IPS-18c (cell line): ENCODE results near the gene WFIKKN1.

Source experiments
- H3K4me3 ChIP-seq: 2 replicates; pipeline ENCODE4 v1.7.0; 2013; ENCODE audit warnings: low read depth, mild to moderate bottlenecking, low read length, moderate library complexity; ENCODE audit not compliant: insufficient read depth
- H3K9me3 ChIP-seq: one replicate; pipeline ENCODE4 v1.6.1; 2013; ENCODE audit warnings: mild to moderate bottlenecking, low read length, moderate library complexity; ENCODE audit not compliant: control insufficient read depth, insufficient read depth

The WFIKKN1 gene

DNA sequence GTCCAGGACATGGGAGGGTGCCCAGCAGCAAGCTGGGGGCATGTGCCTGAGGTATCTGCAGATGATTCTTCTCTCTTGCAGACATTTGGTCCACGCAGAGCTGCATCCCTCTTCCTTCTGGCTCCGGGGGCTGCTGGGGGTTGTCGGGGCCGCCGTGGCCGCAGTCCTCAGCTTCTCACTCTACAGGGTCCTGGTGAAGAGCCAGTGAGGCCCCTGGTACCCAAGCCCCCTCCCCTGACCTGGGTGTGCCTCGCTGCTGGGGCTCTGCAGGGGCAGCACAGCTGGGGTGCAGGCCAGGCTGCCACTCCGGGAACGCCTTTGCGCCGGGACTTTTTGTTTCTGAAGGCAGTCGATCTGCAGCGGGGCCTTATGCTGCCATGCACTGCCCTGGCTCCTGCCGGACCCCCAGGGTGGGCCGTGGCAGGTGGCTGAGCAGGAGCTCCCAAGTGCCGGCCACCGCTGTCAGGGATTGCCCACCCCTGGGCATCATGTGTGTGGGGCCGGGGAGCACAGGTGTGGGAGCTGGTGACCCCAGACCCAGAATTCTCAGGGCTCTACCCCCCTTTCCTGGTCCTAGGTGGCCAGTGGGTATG is 42.7 kb downstream of the WFIKKN1 start:
- H3K4me3 ChIP-seq, result no peak overlapping the region
- no peaks in the 10 kb centered on the region for H3K9me3 ChIP-seq

DNA sequence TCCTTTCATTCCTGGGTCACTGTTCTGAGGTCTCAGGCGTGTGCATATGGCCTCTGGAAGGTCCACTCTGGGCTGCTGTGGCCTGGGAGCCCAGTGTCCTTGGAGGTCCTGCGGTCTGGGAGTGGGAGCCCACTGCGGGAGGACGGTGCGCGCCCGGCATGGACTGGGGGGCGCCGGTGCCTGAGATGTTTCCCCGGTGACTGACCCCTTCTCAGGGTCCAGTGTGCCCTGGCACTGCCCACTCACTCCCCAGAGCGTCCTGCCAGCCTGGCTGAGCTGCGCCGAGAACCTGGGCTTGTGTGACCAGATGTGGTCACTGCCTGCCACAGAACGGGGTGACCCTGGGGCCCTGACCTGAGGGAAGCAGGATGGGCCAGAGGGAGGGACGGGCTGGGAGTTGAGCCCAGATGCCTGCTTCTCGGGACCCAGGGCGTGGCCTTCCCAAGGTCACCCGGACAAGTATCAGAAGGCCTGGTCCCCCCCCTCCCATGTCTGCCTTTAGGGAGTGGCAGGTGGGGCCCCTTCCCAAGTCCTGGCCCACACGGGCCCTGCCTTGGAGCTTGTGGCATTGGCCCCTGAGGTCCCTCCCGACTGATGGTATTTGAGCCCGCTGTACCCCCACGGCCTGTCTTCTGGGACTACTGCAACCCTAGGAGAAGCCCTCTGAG is 43.6 kb downstream of the WFIKKN1 start:
- no peaks in the 10 kb centered on the region for H3K9me3 ChIP-seq
- H3K4me3 ChIP-seq, result peak overlapping the region; percentile 0; the same call in 1 of the 2 replicates

DNA sequence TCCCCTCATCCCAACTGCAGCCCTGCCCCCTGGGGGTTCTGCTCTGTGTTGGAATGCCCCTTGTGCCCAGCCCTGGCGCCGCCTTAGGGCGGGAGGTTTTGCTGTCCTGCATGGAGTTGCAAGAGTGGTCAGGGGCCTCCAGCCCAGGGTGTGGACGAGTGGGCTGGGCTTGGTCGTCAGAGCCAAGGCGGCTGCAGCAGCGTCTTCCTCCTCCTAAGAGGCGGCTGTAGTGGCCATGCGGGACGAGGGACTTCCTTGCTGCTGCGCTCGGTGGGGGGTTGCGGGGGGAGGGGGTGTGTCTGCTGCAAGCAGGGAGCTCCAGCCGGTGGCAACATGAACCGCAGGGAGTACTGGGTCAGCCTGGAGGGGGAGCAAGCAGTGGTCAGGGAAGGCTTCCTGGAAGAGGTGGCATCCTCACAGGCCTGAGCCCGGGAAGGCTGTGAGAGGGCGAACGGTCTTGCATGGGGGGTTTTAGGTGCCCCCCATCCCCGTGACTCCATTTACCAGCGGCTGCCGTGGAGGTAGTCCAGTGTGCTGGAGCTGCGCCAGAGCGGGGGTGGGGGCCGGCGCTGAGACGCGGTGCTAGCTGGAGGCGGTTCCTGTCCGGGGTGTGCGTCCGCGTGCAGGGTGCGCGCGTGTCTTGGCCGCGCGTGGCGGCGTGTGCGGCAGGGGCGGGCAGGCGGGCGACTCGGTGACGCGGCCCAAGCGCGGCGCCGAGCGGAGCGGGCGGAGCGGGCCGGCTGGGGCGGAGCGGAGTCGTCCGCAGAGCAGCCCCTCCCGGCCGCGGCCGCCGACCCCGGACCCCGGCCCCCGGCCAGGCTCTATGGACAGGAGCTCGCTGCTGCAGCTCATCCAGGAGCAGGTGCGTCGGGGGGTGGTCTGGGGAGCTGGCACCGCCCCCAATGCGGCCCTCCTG is 44.4 kb downstream of the WFIKKN1 start, which contains the start of gene RHBDL1:
Gene RHBDL1 (plus strand): TSS at position 704 of the 916 bp plus-strand sequence. CDS start 120 bp downstream, at position 824.
- no peaks in the 10 kb centered on the region for H3K9me3 ChIP-seq
- H3K4me3 ChIP-seq, result peak within 1 kb of the TSS; percentile 47

DNA sequence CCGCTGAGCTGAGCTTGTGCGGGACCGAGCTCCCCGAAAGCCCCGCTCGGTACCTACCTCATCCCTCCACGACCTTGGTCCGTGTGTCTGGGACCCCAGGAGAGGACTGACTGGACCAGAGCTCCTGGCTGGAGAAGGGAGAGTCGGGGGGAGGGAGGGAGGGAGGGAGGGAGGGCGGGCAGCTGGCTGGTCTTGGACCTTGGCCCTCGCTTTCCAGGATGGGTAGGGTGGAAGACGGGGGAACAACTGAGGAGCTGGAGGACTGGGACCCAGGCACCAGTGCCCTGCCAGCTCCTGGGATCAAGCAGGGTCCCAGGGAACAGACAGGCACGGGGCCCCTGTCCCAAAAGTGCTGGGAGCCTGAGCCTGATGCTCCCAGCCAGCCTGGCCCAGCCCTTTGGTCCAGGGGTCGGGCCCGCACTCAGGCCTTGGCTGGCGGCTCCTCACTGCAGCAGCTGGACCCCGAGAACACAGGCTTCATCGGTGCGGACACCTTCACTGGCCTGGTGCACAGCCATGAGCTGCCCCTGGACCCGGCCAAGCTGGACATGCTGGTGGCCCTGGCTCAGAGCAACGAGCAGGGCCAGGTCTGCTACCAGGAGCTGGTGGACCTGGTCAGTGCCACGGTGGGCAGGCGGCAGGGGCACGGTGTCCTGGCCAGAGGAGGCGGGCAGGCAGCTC is 45.2 kb downstream of the WFIKKN1 start:
- H3K9me3 ChIP-seq, result no peaks in the 10 kb centered on the region

DNA sequence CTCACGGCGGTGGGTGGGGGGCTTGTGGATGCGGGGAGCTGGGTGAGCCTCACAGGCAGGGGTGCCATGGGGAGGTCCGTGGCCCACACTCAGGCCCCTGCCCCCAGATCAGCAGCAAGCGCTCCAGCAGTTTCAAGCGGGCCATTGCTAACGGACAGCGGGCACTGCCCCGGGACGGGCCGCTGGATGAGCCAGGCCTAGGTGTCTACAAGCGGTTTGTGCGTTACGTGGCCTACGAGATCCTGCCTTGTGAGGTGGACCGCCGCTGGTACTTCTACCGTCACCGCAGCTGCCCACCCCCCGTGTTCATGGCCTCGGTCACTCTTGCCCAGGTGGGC is 45.7 kb downstream of the WFIKKN1 start:
- Histone ChIP-seq H3K9me3 (no peaks in the 10 kb centered on the region), H3K4me3 (peak overlapping the region; percentile 15; the same call in 1 of the 2 replicates)

More for the DNA sequence above, 45.2 kb downstream of the WFIKKN1 start:
- H3K4me3 ChIP-seq, result peak overlapping the region; percentile 47

DNA sequence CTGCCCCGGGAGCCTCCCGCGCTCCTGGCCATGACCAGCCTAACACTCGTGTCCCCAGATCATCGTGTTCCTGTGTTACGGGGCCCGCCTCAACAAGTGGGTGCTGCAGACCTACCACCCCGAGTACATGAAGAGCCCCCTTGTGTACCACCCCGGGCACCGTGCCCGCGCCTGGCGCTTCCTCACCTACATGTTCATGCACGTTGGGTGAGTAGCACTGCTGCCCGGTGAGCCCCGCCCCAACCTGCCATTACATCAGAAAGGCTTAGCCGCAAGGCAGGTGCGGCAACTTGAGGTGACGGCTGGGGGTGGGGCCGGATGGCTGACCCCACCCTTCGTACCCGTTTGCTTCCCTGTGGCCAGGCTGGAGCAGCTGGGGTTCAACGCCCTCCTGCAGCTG is 46.1 kb downstream of the WFIKKN1 start:
- Histone ChIP-seq H3K4me3 (peak overlapping the region; percentile 15; the same call in 1 of the 2 replicates), H3K9me3 (no peaks in the 10 kb centered on the region)

DNA sequence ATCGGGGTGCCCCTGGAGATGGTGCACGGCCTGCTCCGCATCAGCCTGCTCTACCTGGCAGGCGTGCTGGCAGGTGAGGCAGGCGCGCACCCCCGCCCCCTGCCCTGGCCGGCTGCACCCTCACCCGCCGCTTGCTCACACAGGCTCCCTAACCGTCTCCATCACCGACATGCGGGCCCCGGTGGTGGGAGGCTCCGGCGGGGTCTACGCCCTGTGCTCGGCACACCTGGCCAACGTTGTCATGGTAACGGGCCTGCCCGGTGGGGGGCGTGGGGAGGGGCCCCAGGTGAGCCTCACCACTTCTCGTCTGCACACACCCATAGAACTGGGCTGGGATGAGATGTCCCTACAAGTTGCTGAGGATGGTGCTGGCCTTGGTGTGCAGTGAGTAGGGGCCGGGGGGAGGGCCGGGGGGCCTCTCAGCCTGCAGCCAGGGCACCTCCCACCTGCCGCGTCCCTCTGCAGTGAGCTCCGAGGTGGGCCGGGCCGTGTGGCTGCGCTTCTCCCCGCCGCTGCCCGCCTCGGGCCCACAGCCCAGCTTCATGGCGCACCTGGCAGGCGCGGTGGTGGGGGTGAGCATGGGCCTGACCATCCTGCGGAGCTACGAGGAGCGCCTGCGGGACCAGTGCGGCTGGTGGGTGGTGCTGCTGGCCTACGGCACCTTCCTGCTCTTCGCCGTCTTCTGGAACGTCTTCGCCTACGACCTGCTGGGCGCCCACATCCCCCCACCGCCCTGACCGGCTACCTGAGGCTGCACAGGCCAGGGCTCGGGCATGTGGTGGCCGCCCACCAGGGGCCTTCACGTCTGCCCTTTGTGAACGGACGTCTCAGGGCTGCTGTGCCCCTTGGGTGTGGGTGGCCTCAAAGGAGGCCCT is 46.8 kb downstream of the WFIKKN1 start:
- H3K4me3 ChIP-seq, result peak overlapping the region; percentile 15; the same call in 1 of the 2 replicates
- no peaks in the 10 kb centered on the region for H3K9me3 ChIP-seq

DNA sequence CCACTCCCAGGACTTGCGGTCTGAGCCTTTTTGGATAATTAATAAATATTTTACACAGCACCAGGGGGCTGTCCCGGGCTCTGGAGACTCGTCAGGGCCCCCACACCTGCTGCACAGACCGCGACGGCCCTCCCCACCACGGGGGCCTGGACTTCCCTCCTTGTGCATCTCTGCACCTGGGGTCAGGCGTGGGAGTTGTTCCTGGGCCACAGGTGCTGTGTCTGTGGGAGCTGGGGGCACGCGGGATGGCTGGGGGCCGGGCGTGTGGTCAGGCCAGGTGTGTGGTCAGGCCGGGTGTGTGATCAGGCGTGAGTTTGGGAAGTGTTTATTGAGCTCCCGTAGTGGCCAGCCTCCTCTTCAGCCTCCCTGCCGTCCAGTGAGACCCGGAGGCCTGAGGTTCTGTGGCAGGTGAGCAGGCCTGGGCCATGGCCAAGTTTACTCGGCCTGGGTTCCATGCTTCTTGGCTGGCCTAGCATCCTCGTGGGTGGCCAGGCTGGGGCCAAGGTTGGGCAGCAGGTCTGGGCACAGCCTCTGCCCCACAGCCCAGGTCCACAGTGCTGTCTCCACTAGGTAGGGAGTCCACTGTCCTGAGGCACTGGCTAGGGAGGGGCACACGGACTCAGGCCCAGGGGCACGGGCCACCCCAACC is 47.5 kb downstream of the WFIKKN1 start:
- H3K9me3 ChIP-seq, result no peaks in the 10 kb centered on the region
- no peak overlapping the region for H3K4me3 ChIP-seq

DNA sequence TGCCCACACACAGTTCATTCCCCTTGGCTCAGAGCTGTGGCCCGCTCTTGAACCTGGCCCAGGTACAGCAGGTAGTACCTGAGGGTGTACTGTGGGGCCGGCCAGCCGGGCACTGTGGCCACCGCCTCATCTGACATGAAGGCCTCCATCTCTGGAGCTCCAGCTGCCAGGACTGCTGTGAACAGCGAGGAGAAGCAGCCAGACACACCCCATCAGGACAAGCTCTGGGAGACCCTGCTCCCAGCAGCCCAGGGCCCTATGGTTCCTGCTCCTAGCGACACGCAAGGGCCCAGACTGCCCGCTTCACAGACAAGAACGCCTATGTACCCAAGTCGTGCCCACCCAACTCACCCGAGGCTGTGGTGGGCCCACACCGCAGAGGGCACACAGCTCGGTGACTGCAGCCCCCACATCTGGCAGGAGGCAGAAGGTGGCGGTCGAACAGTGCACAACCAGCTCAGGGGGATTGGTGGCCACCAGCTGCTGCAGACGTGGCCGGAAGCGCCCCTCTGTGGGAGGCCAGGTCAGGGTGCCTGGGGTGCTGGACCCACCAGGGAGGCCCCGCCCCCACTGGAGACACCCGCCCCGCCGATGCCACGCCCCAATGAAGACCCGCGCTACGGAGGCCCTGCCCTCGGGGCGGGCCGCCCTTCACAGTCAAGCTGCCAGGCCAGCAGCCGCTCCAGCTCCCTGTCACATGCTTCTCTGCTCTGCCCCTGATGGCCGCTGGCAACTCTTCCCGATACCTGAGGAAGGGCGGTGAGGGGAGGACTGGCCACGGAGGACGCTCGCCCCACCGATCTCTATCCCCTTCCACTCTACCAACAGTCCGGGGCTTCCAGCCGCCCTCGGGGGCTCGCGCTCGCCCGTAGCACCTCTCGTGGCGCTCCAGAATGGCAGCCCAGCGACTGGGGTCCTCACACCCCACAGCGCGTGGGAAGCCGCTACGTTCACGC is 48.4 kb downstream of the WFIKKN1 start:
- H3K4me3 ChIP-seq, result peak overlapping the region; percentile 40
- no peaks in the 10 kb centered on the region for H3K9me3 ChIP-seq

DNA sequence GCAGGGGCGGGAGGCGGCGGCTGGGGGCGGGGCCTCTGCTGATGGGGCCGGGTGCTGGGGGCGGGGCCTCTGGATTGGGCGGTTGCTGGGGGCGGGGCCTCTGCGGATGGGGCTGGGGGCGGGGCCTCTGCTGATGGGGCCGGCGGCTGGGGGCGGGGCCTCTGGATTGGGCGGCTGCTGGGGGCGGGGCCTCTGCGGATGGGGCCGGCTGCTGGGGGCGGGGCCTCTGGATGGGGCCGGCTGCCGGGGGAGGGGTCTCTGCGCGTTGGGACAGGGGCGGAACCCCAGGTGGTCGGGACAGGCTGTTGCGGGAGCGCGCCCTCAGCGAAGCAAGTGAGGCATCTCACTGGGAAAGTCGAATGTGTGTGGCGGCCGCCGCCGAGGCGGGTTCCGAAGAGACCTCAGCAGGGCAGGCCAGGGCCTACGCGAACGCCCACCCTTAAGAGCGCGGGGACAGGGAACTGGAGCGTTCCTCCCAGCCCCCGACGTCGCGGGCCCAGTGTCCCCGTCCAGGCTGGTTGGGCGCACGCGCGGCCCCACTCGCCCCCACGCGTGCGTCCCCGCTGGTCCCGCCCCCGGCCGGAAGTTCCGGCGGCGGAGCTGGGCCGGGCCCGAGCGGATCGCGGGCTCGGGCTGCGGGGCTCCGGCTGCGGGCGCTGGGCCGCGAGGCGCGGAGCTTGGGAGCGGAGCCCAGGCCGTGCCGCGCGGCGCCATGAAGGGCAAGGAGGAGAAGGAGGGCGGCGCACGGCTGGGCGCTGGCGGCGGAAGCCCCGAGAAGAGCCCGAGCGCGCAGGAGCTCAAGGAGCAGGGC is 49.2 kb downstream of the WFIKKN1 start, which contains the start of gene STUB1:
Gene STUB1 (plus strand): TSS at position 597 of the 811 bp plus-strand sequence. CDS start 116 bp downstream, at position 713.
- Histone ChIP-seq H3K4me3 (peak within 1 kb of the TSS; percentile 80), H3K9me3 (no peaks in the 10 kb centered on the region)

DNA sequence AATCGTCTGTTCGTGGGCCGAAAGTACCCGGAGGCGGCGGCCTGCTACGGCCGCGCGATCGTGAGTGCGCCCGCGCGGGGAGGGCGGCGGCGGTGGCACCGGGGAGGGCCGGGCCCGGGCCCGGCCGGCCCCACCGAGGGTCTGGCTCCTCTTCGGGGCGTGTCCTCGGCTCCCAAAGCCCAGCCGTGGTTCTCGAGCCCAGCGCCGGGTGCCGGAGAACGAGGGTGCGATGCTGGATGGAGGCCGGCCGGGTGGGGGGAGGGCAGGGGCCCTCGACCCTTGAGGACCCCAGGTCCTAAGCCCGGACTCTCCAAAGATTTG is 49.8 kb downstream of the WFIKKN1 start:
- Histone ChIP-seq H3K9me3 (no peaks in the 10 kb centered on the region), H3K4me3 (peak overlapping the region; percentile 80)

DNA sequence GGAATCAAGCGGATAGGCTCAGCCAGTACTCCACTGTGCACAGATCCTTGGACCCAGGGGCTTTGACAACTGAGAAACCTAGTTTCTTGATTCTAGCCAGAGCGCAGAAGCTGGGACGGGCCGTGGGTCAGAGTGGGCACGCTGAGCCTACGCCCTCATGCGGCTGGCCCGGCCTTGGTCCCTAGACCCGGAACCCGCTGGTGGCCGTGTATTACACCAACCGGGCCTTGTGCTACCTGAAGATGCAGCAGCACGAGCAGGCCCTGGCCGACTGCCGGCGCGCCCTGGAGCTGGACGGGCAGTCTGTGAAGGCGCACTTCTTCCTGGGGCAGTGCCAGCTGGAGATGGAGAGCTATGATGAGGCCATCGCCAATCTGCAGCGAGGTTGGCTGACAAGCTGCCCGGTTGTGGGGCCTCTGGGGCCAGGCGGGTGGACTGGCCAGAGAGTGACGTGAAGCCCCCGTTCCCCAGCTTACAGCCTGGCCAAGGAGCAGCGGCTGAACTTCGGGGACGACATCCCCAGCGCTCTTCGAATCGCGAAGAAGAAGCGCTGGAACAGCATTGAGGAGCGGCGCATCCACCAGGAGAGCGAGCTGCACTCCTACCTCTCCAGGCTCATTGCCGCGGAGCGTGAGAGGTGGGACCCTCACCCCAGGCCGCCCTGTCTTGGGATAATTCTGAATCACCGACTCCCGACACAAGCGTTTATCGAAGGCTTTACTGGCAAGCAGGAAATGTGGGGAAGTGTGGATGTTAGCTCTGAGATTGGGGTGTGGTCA is 50.4 kb downstream of the WFIKKN1 start:
- H3K9me3 ChIP-seq, result no peaks in the 10 kb centered on the region
- H3K4me3 ChIP-seq, result peak overlapping the region; percentile 80

DNA sequence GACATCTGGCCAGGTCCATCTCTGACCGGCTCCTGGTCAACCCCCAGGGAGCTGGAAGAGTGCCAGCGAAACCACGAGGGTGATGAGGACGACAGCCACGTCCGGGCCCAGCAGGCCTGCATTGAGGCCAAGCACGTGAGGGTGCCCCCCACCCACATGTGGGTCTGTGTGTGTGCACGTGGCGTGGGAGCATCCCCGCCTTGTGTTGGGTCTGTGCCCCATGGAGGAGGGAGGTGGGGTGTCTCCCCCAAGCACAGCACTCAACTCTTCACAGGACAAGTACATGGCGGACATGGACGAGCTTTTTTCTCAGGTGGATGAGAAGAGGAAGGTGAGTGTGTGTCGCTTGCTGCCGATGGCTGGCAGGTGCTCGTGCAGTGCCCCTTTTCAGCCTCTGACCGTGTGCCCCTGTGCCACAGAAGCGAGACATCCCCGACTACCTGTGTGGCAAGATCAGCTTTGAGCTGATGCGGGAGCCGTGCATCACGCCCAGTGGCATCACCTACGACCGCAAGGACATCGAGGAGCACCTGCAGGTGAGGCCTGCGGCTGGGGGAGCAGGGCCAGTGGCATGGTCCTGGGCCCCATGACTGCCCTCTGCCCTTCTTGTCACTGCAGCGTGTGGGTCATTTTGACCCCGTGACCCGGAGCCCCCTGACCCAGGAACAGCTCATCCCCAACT is 51.1 kb downstream of the WFIKKN1 start:
- Histone ChIP-seq H3K9me3 (no peaks in the 10 kb centered on the region), H3K4me3 (peak overlapping the region; percentile 80)
